Measurements from ENCODE around the gene UMPS.
"Not testable (repeated sequence)": the region's sequence is repeated elsewhere in the genome, so short reads cannot be mapped to it uniquely, and the experiment has no call there.

UMPS gene

DNA sequence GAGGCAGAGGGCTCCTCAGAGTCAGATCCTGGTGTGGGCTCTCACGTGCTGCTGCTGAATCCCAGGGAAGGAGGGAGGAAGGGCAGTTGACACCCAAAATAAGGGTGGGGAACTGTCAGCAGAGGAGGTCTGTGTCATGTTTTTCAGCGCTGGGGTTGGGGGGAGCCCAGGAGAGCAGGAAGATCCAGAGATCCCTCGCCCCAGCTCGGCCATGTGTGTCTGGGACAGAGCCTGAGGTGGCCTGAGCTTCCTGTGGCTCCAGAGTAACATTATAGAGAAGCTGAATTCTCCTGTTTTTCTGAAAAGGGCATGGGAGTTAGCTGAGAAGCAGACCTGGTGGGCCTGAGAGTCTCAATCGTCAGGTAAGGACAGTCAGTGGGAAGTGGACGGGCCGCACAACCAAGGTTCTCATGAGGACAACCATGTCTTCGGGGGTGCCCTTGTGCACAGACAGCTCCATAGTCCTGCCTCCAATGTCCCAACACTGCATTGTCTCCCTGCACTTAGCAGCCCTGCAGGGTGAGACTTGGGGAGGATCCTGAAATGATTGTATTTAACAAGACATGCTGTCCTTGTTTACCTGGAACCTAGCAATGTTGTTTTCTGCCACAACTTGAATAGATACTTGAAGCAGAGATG is 18.4 kb downstream of the UMPS start:
- Histone ChIP-seq H3K9me3 (peaks cover 4% of the 10 kb centered on the region), H3K9ac (no peak overlapping the region), H4K20me1 (peaks cover 24% of the 10 kb centered on the region; the same call in 1 of the 2 replicates), H3K4me3 (no peak overlapping the region), H3K36me3 (peaks cover 55% of the 10 kb centered on the region), H3K4me2 (no peak overlapping the region), H3K27me3 (no peaks in the 10 kb centered on the region), H3K27ac (no peak overlapping the region), H3K4me1 (no peaks in the 10 kb centered on the region)
- no peak for TF ChIP-seq Cebpa-rat (IDR thresholded peaks at IDR 0.05)

DNA sequence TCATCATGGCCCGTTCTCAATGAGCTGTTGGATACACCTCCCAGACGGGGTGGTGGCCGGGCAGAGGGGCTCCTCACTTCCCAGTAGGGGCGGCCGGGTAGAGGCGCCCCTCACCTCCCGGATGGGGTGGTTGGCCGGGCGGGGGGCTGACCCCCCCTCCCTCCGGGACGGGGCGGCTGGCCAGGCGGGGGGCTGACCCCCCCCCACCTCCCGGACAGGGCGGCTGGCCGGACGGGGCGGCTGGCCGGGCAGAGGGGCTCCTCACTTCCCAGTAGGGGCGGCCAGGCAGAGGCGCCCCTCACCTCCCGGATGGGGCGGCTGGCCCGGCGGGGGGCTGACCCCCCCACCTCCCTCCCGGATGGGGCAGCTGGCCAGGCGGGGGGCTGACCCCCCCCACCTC is 19.6 kb downstream of the UMPS start:
- H3K4me2 ChIP-seq, H3K4me1 ChIP-seq, H3K9me3 ChIP-seq, H3K9ac ChIP-seq, H3K4me3 ChIP-seq, H3K27ac ChIP-seq, H3K27me3 ChIP-seq: not testable (repeated sequence)
- peaks cover 43% of the 10 kb centered on the region for H3K36me3 ChIP-seq
- H4K20me1 ChIP-seq, result 0 out of 2 replicates have a peak, but pooled peaks cover 12% of the 10 kb centered on the region

DNA sequence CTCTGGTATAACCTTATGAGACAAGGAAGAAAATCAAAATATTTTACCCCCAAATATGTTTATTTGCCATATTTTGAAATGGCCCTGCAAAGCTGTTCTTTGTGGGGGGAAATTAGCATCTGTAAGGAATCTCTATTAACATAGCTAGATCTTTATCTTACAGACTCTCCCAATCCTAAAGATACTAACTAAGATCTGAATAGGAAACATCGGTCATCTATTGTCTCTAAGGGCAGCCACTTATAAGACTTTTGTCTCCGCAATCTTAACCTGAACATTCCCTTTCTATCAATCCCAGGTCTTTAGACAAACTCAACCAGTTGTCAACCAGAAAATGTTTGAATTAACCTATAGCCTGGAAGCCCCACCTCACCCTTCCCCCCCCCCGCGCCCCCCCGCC is 21.2 kb downstream of the UMPS start:
- Histone ChIP-seq H3K4me2 (no peak overlapping the region), H3K4me3 (no peak overlapping the region), H3K4me1 (no peaks in the 10 kb centered on the region), H4K20me1 (no peaks in the 10 kb centered on the region), H3K9ac (no peak overlapping the region), H3K27ac (no peak overlapping the region), H3K27me3 (no peaks in the 10 kb centered on the region), H3K36me3 (peaks cover 26% of the 10 kb centered on the region), H3K9me3 (peaks cover 4% of the 10 kb centered on the region)
- no peak for TF ChIP-seq Cebpa-rat (IDR thresholded peaks at IDR 0.05)

- H3K4me3 ChIP-seq, result no peak overlapping the region
- H3K27me3 ChIP-seq, result no peaks in the 10 kb centered on the region
- peaks cover 21% of the 10 kb centered on the region for H3K36me3 ChIP-seq
- TF ChIP-seq Cebpa-rat (IDR thresholded peaks at IDR 0.05), result no peak
- H3K4me1 ChIP-seq, result no peaks in the 10 kb centered on the region
- no peak overlapping the region for H3K9ac ChIP-seq
- H3K9me3 ChIP-seq, result peaks cover 4% of the 10 kb centered on the region
- H4K20me1 ChIP-seq, result no peaks in the 10 kb centered on the region
- H3K27ac ChIP-seq, result no peak overlapping the region
- no peak overlapping the region for H3K4me2 ChIP-seq
Measured at GRCh38 chr3:124752051-124752450, 21.8 kb downstream of the UMPS start.

DNA sequence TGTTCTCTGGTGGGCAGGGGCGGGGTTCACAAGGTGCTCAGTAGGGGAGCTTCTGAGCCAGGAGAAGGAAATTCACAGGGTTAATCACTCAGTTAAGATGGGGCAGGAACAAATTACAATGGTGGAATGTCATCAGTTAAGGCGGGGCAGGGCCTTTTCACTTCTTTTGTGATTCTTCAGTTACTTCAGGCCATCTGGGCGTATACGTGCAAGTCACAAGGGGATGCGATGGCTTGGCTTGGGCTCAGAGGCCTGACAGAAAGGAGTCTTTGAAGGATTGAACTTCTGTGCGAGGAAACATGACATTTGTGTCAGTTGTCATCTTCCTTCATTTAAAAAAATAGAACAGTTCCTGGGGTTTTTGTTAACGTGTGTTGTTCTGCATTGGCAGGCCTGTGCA is 27.7 kb downstream of the UMPS start:
- not testable (repeated sequence) for H3K27ac ChIP-seq, H3K27me3 ChIP-seq, H3K4me3 ChIP-seq, H4K20me1 ChIP-seq, H3K36me3 ChIP-seq, H3K4me2 ChIP-seq, H3K9ac ChIP-seq, H3K9me3 ChIP-seq
- H3K4me1 ChIP-seq, result peaks cover 17% of the 10 kb centered on the region

- Histone ChIP-seq H3K4me3 (no peak overlapping the region), H4K20me1 (no peaks in the 10 kb centered on the region), H3K9me3 (no peaks in the 10 kb centered on the region), H3K4me2 (no peak overlapping the region), H3K27me3 (no peaks in the 10 kb centered on the region), H3K27ac (no peak overlapping the region), H3K4me1 (peaks cover 19% of the 10 kb centered on the region), H3K9ac (no peak overlapping the region), H3K36me3 (no peaks in the 10 kb centered on the region)
- TF ChIP-seq Cebpa-rat (IDR thresholded peaks at IDR 0.05), result no peak
Measured at GRCh38 chr3:124758851-124759635, 28.8 kb downstream of the UMPS start.

- Histone ChIP-seq H3K4me1 (peaks cover 19% of the 10 kb centered on the region), H3K36me3 (no peaks in the 10 kb centered on the region), H3K27me3 (no peaks in the 10 kb centered on the region), H4K20me1 (no peaks in the 10 kb centered on the region), H3K4me2 (no peak overlapping the region), H3K27ac (no peak overlapping the region), H3K9me3 (no peaks in the 10 kb centered on the region), H3K9ac (no peak overlapping the region), H3K4me3 (no peak overlapping the region)
- no peak for TF ChIP-seq Cebpa-rat (IDR thresholded peaks at IDR 0.05)
Measured at GRCh38 chr3:124759666-124760401, 29.6 kb downstream of the UMPS start.

GRCh38 chr3:124760601-124761000 is 30.3 kb downstream of the UMPS start:
- Histone ChIP-seq H3K4me2 (no peak overlapping the region), H3K27me3 (no peaks in the 10 kb centered on the region), H3K9ac (no peak overlapping the region), H3K27ac (no peak overlapping the region), H3K4me1 (peaks cover 26% of the 10 kb centered on the region), H3K4me3 (no peak overlapping the region), H4K20me1 (no peaks in the 10 kb centered on the region), H3K9me3 (no peaks in the 10 kb centered on the region), H3K36me3 (no peaks in the 10 kb centered on the region)
- no peak for TF ChIP-seq Cebpa-rat (IDR thresholded peaks at IDR 0.05)

DNA sequence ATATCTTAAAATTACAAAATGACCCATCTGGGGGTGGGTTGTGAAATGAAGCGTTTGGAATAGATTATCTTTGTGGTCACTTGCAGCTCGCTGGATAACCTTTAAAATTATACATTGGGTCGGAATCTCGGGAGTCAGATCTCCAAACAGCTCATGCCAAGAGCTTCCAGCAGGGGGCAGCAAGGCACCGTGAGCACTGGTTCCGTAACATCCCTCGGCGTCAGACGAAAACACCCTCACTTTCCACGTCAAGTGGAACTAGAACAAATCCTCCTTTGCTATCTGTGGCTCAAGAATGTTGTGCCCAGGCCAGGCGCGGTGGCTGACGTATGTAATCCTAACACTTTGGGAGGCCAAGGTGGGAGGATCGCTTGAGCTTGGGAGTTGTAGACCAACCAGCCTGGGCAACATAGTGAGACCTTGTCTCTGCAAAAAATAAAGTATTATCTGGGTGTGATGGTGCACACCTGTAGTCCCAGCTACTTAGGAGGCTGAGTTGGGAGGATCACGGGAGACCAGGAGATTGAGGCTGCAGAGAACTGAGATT is 31.1 kb downstream of the UMPS start:
- no peak for TF ChIP-seq Cebpa-rat (IDR thresholded peaks at IDR 0.05)
- H3K36me3 ChIP-seq, result no peaks in the 10 kb centered on the region
- no peak overlapping the region for H3K27ac ChIP-seq
- H4K20me1 ChIP-seq, result no peaks in the 10 kb centered on the region
- H3K9ac ChIP-seq, result no peak overlapping the region
- peak overlapping the region; percentile 49 for H3K4me2 ChIP-seq
- H3K4me3 ChIP-seq, result no peak overlapping the region
- H3K4me1 ChIP-seq, result peaks cover 26% of the 10 kb centered on the region
- H3K9me3 ChIP-seq, result no peaks in the 10 kb centered on the region
- no peaks in the 10 kb centered on the region for H3K27me3 ChIP-seq

Data from BLaER1 (cell line).